CD4-positive, alpha-beta T cell (primary cell): ENCODE data around the gene CD9. TPM values are rescaled to one million over a fixed set of nuclear protein-coding genes. Genes with fewer than 3 reads are reported as not detected.

Experiments
- ATAC-seq: fragments of 200-7000 bp; cut with Tn5 transposase; one replicate; pipeline ENCODE4 v1.10.0; 2022; ENCODE audit warnings: mild to moderate bottlenecking; ENCODE audit not compliant: poor library complexity
- CTCF ChIA-PET: fragments of 350-600 bp; sonication (Branson Sonifier 250); formaldehyde crosslinking; loops from one replicate; lab custom pipeline; 2021; ENCODE audit warnings: antibody characterized with exemption, inconsistent platforms; lab: Charles Lee
- POLR2A ChIA-PET: fragments of 350-600 bp; sonication (Branson Sonifier 250); formaldehyde crosslinking; loops from one replicate; lab custom pipeline; 2021; ENCODE audit warnings: antibody characterized with exemption, inconsistent platforms; lab: Charles Lee
- DNase-seq, 14 experiments: peaks; one replicate each; pipeline ENCODE4 v3.0.0-alpha.2; 2013 to 2020; ENCODE audit warnings: mixed read lengths in 2 of 14
- H3K27ac ChIP-seq, 2 donors: one replicate each; pipeline versions ENCODE4 v1.5.1 to v1.7.0; 2013; ENCODE audit warnings: low read length in 2 of 2, low read depth in 1 of 2, mild to moderate bottlenecking in 1 of 2
- H3K27me3 ChIP-seq, 2 experiments: 1 replicate in 1 of 2; 2 replicates in 1 of 2; pipeline versions ENCODE4 v1.6.1 to v1.7.0; 2013; ENCODE audit warnings: low read length in 2 of 2, control low read depth in 1 of 2, mild to moderate bottlenecking in 1 of 2, moderate library complexity in 1 of 2; ENCODE audit not compliant: insufficient read depth in 2 of 2, control insufficient read depth in 1 of 2
- H3K36me3 ChIP-seq: one replicate; pipeline ENCODE4 v1.6.1; 2013; ENCODE audit warnings: low read length, control low read depth; ENCODE audit not compliant: insufficient read depth
- H3K4me1 ChIP-seq: one replicate; pipeline ENCODE4 v1.6.1; 2013; ENCODE audit warnings: low read length, control low read depth; ENCODE audit not compliant: insufficient read depth
- H3K4me3 ChIP-seq: one replicate; pipeline ENCODE4 v1.5.1; 2013; ENCODE audit warnings: mild to moderate bottlenecking, low read length, moderate library complexity
- H3K9me3 ChIP-seq, 2 experiments: 1 replicate in 1 of 2; 2 replicates in 1 of 2; pipeline versions ENCODE4 v1.6.1 to v1.7.0; 2013; ENCODE audit warnings: low read length in 2 of 2, mild to moderate bottlenecking in 2 of 2, control low read depth in 1 of 2, moderate library complexity in 1 of 2; ENCODE audit not compliant: control insufficient read depth in 1 of 2, insufficient read depth in 1 of 2
- H3K27ac Mint-ChIP-seq: one replicate; pipeline ENCODE4 v1.8.0; 2020; ENCODE audit warnings: mixed read lengths
- H3K27me3 Mint-ChIP-seq: one replicate; pipeline ENCODE4 v1.8.0; 2021; ENCODE audit warnings: mixed read lengths
- H3K36me3 Mint-ChIP-seq: one replicate; pipeline ENCODE4 v1.8.0; 2021; ENCODE audit warnings: low read depth, mixed read lengths
- H3K4me1 Mint-ChIP-seq: one replicate; pipeline ENCODE4 v1.8.0; 2021; ENCODE audit warnings: low read depth, mixed read lengths
- H3K4me3 Mint-ChIP-seq: one replicate; pipeline ENCODE4 v1.8.0; 2020; ENCODE audit warnings: mild to moderate bottlenecking, mixed read lengths
- H3K9me3 Mint-ChIP-seq: one replicate; pipeline ENCODE4 v1.8.0; 2020; ENCODE audit warnings: mixed read lengths
- CTCF ChIP-seq: fragments of 200-600 bp; IDR thresholded peaks from one replicate; pipeline ENCODE4 v1.8.0; 2022; ENCODE audit warnings: antibody characterized with exemption, mild to moderate bottlenecking
- intact Hi-C, 2 experiments: fragments of 100-400 bp; cut with DNase I in 1 of 2; cut with micrococcal nuclease in 1 of 2; formaldehyde crosslinking; loops; one replicate each; pipeline versions ENCODE4 v1.15.1 to v1.9.0; 2023 to 2025; cut with DNase I, micrococcal nuclease
- total RNA-seq, 174 experiments: library from RNA in 2 of 174; stranded (reverse) in 2 of 174; gene quantifications; one replicate each; pipeline ENCODE4 v1.2.3 and lab custom pipeline; 2021 to 2026

Gene CD9
- total RNA-seq, 2 experiments from 2014 or later: 0.36 to 0.66 TPM

DNA sequence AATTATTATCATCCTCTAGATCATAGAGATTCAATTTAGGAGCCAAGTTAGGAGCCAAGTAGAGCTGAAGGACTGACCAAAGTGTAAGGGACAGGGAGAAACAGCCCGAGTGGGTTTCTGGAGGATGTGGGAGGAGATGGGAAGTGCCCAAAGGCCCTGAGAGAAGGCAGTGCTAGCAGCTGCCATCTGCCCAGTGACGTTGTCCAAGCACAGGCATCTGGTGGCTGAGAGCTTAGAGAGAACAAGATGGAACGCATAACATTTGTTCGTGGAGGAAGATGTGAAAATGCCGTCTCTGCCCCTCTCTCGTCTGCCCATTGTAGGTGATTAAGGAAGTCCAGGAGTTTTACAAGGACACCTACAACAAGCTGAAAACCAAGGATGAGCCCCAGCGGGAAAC is 34.7 kb downstream of the CD9 start:
- Histone ChIP-seq H3K4me3 (no peak overlapping the region), H3K36me3 (no peaks in the 10 kb centered on the region), H3K9me3 (no peaks in the 10 kb centered on the region), H3K27ac (no peak overlapping the region), H3K27me3 (no peaks in the 10 kb centered on the region), H3K4me1 (peaks cover 28% of the 10 kb centered on the region)
- no peak for DNase-seq
- no peak overlapping the region for H3K4me3 Mint-ChIP-seq
- no peaks in the 10 kb centered on the region for H3K36me3 Mint-ChIP-seq
- no peaks in the 10 kb centered on the region for H3K27me3 Mint-ChIP-seq
- ATAC-seq: no peak
- TF ChIP-seq CTCF: no peak
- no peaks in the 10 kb centered on the region for H3K9me3 Mint-ChIP-seq
- H3K27ac Mint-ChIP-seq: no peak overlapping the region
- ChIA-PET CTCF (no interaction called here), POLR2A (interaction anchor here (0.6 kb wide), 1 partner anchor 193 kb away, joined by 3 read pairs; no protein-coding TSS in a partner anchor)
- peaks cover 42% of the 10 kb centered on the region for H3K4me1 Mint-ChIP-seq
- intact Hi-C loops: loop anchor here (5.0 kb wide), 2 partner anchors 38 to 42 kb away; no protein-coding TSS in a partner anchor

- no peaks in the 10 kb centered on the region for H3K9me3 ChIP-seq
- Mint-ChIP-seq H3K4me3 (no peak overlapping the region), H3K4me1 (peaks cover 36% of the 10 kb centered on the region), H3K27me3 (no peaks in the 10 kb centered on the region), H3K9me3 (no peaks in the 10 kb centered on the region), H3K36me3 (no peaks in the 10 kb centered on the region), H3K27ac (no peak overlapping the region)
- H3K27ac ChIP-seq: no peak overlapping the region
- TF ChIP-seq CTCF: no peak
- DNase-seq: no peak
- peaks cover 22% of the 10 kb centered on the region for H3K4me1 ChIP-seq
- no peaks in the 10 kb centered on the region for H3K36me3 ChIP-seq
- H3K4me3 ChIP-seq: no peak overlapping the region
- no peak for ATAC-seq
- POLR2A ChIA-PET: no interaction called here
- CTCF ChIA-PET: no interaction called here
- intact Hi-C loops: no loop called here
- H3K27me3 ChIP-seq: no peaks in the 10 kb centered on the region
Measured at GRCh38 chr12:6235499-6235898, 35.3 kb downstream of the CD9 start.

DNA sequence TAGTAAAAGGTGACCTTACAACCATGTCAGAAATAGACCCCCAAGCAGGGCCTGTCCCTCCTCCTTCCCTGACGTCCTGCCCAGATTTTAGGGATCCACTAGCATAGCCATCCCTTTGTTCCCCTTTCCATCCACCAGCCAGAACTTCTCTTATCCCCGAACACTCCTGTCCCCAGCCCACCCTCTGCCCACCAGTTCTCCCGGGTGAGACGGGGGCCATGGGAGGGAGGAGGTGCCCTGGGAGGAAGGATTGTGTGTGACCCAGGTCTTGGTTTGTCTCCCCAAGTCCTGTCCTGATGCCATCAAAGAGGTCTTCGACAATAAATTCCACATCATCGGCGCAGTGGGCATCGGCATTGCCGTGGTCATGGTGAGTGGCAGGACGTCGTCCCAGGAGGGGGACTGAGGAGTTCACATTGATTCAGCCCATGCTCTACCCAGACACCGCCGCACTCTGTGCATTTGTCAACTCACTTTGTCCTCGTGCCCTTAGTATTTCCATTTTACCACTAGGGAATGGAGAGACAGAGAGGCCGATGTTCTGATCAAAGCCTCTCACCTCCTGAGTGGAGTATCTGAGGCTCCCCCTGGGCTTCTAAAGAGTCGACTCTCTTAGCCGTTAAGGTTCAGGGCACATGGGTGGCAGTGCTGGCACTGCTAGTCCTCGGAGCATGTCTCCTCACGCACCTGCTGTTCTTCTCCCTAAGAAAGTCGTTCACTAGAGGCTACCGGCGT is 35.9 kb downstream of the CD9 start:
- Mint-ChIP-seq H3K27me3 (no peaks in the 10 kb centered on the region), H3K4me1 (peaks cover 30% of the 10 kb centered on the region), H3K36me3 (no peaks in the 10 kb centered on the region), H3K27ac (no peak overlapping the region), H3K4me3 (no peak overlapping the region), H3K9me3 (no peaks in the 10 kb centered on the region)
- CTCF ChIA-PET: no interaction called here
- H3K27ac ChIP-seq: no peak overlapping the region
- no peak for DNase-seq
- H3K36me3 ChIP-seq: no peaks in the 10 kb centered on the region
- no peaks in the 10 kb centered on the region for H3K9me3 ChIP-seq
- peaks cover 17% of the 10 kb centered on the region for H3K4me1 ChIP-seq
- no peak for TF ChIP-seq CTCF
- no peak for ATAC-seq
- intact Hi-C loops: no loop called here
- H3K4me3 ChIP-seq: no peak overlapping the region
- no peaks in the 10 kb centered on the region for H3K27me3 ChIP-seq
- POLR2A ChIA-PET: no interaction called here
